SK-N-SH (cell line): Measurements from ENCODE around the gene MT1H. TPM values are rescaled to one million over a fixed set of nuclear protein-coding genes. Genes with fewer than 3 reads are reported as not detected.

Experiments used
- CTCF ChIA-PET: fragments of 300-600, 350-600 bp; formaldehyde crosslinking; extraction: SDS; loops from one replicate; lab custom pipeline; 2021; lab: Yijun Ruan, JAX
- POLR2A ChIA-PET: fragments of 350-600 bp; sonication (Branson Sonifier 250); formaldehyde crosslinking; extraction: SDS; loops from one replicate; lab custom pipeline; 2020; ENCODE audit warnings: antibody characterized with exemption, inconsistent platforms; lab: Yijun Ruan, JAX
- DNase-seq: peaks from one replicate; pipeline ENCODE4 v3.0.0; 2012
- H2AFZ ChIP-seq: fragments of 200-600 bp; sonication (generic); 2 replicates; pipeline ENCODE4 v1.8.1; 2016; ENCODE audit warnings: antibody characterized with exemption, mild to moderate bottlenecking, low read depth
- H3F3A ChIP-seq: fragments of 200-600 bp; sonication (generic); replicated peaks from 2 replicates; pipeline ENCODE3; 2016; ENCODE audit warnings: antibody characterized with exemption, mild to moderate bottlenecking; ENCODE audit not compliant: insufficient read depth
- H3K27ac ChIP-seq, 2 experiments: fragments of 200-500 bp in 1 of 2; fragments of 200-600 bp in 1 of 2; sonication (Bioruptor generic) in 1 of 2; sonication (generic), shearing (Covaris generic) in 1 of 2; 2 replicates each; pipeline versions ENCODE4 v1.5.1 to v1.6.1; 2014 to 2016; ENCODE audit warnings: low read depth in 2 of 2, inconsistent platforms in 1 of 2, low read length in 1 of 2, mild to moderate bottlenecking in 1 of 2, mixed read lengths in 1 of 2
- H3K27me3 ChIP-seq: fragments of 200-600 bp; sonication (generic), shearing (Covaris generic); 2 replicates; pipeline ENCODE4 v1.6.1; 2016; ENCODE audit warnings: mixed run types; ENCODE audit not compliant: insufficient read depth
- H3K36me3 ChIP-seq, 2 experiments: fragments of 200-500 bp in 1 of 2; fragments of 200-600 bp in 1 of 2; sonication (Bioruptor generic) in 1 of 2; sonication (generic) in 1 of 2; replicated peaks in 1 of 2; 2 replicates each; pipeline versions ENCODE3 to v1.5.1; 2014 to 2016; ENCODE audit warnings: low read length in 1 of 2, mild to moderate bottlenecking in 1 of 2; ENCODE audit not compliant: insufficient read depth in 2 of 2, control insufficient read depth in 1 of 2
- H3K4me1 ChIP-seq, 2 experiments: fragments of 200-500 bp in 1 of 2; fragments of 200-600 bp in 1 of 2; sonication (Bioruptor generic) in 1 of 2; sonication (generic), shearing (Covaris generic) in 1 of 2; 2 replicates each; pipeline versions ENCODE4 v1.5.1 to v1.6.1; 2014 to 2016; ENCODE audit warnings: low read depth in 1 of 2, low read length in 1 of 2, mixed run types in 1 of 2; ENCODE audit not compliant: insufficient read depth in 2 of 2, control insufficient read depth in 1 of 2
- H3K4me2 ChIP-seq: fragments of 200-600 bp; sonication (generic), shearing (Covaris generic); 2 replicates; pipeline ENCODE4 v1.6.1; 2017; ENCODE audit warnings: mixed run types
- H3K4me3 ChIP-seq, 2 experiments: fragments of 200-500 bp in 1 of 2; fragments of 200-600 bp in 1 of 2; sonication (Bioruptor generic) in 1 of 2; sonication (generic), shearing (Covaris generic) in 1 of 2; 2 replicates each; pipeline versions ENCODE4 v1.5.1 to v1.8.1; 2014 to 2016; ENCODE audit warnings: low read depth in 2 of 2, inconsistent platforms in 1 of 2, low read length in 1 of 2, mild to moderate bottlenecking in 1 of 2, mixed read lengths in 1 of 2, moderate library complexity in 1 of 2
- H3K79me2 ChIP-seq: fragments of 200-600 bp; sonication (generic); 2 replicates; pipeline ENCODE4 v1.8.1; 2017; ENCODE audit warnings: mild to moderate bottlenecking; ENCODE audit not compliant: insufficient read depth
- H3K9ac ChIP-seq: fragments of 200-600 bp; sonication (generic); 2 replicates; pipeline ENCODE4 v1.6.1; 2017; ENCODE audit warnings: mixed run types
- H3K9me2 ChIP-seq: fragments of 200-600 bp; sonication (generic); 2 replicates; pipeline ENCODE4 v1.6.1; 2017; ENCODE audit warnings: mixed run types
- H3K9me3 ChIP-seq: fragments of 200-600 bp; sonication (generic); 2 replicates; pipeline ENCODE4 v1.6.1; 2017; ENCODE audit warnings: mixed run types, mild to moderate bottlenecking, moderate library complexity
- H4K20me1 ChIP-seq: fragments of 200-600 bp; sonication (generic); 2 replicates; pipeline ENCODE4 v1.6.1; 2017; ENCODE audit warnings: mild to moderate bottlenecking, mixed run types; ENCODE audit not compliant: insufficient read depth
- CHD2 ChIP-seq: fragments of 150-350 bp; IDR thresholded peaks from 2 replicates; pipeline ENCODE4 v1.6.1; 2018; ENCODE audit warnings: low read length; ENCODE audit not compliant: partially characterized antibody
- ELF1 ChIP-seq: IDR thresholded peaks from 2 replicates; pipeline ENCODE4 v1.4.0; 2012
- EP300 ChIP-seq, 2 experiments: IDR thresholded peaks; 2 replicates each; pipeline versions ENCODE4 v1.4.0 to v1.6.1; 2012; ENCODE audit warnings: borderline replicate concordance in 1 of 2, low read depth in 1 of 2, low read length in 1 of 2
- EZH2phosphoT487 ChIP-seq: fragments of 200-600 bp; sonication (generic); IDR thresholded peaks from 2 replicates; pipeline ENCODE4 v1.6.1; 2017; ENCODE audit warnings: low read depth, mixed run types, mild to moderate bottlenecking, antibody characterized with exemption, moderate library complexity, borderline replicate concordance
- FOXJ3 ChIP-seq: sonication (generic); formaldehyde crosslinking; IDR thresholded peaks from 2 replicates; pipeline ENCODE4 v1.5.1; 2020; ENCODE audit warnings: mild to moderate bottlenecking, missing genetic modification reagents
- GATA2 ChIP-seq: sonication (generic); formaldehyde crosslinking; IDR thresholded peaks from 2 replicates; pipeline ENCODE4 v1.5.0; 2020; ENCODE audit warnings: mild to moderate bottlenecking, missing genetic modification reagents
- IRF3 ChIP-seq: fragments of 150-350 bp; IDR thresholded peaks from 2 replicates; pipeline ENCODE4 v1.6.1; 2016; ENCODE audit warnings: mild to moderate bottlenecking, low read depth, low read length
- MEF2A ChIP-seq: IDR thresholded peaks from 2 replicates; pipeline ENCODE4 v1.4.0; 2012; ENCODE audit warnings: low read depth, borderline replicate concordance
- MXI1 ChIP-seq: IDR thresholded peaks from 2 replicates; pipeline ENCODE4 v1.6.1; 2012; ENCODE audit warnings: mild to moderate bottlenecking, low read depth, low read length, improper control_type of control experiment
- POLR2AphosphoS5 ChIP-seq: IDR thresholded peaks from 2 replicates; pipeline ENCODE4 v1.6.1; 2012; ENCODE audit warnings: low read depth, low read length
- RAD21 ChIP-seq: IDR thresholded peaks from 2 replicates; pipeline ENCODE4 v1.6.1; 2012; ENCODE audit warnings: mild to moderate bottlenecking, low read length
- RCOR1 ChIP-seq: fragments of 150-350 bp; IDR thresholded peaks from 2 replicates; pipeline ENCODE4 v1.6.1; 2017; ENCODE audit warnings: antibody characterized with exemption, low read length
- REST ChIP-seq: IDR thresholded peaks from 2 replicates; pipeline ENCODE4 v1.6.1; 2012; ENCODE audit warnings: mild to moderate bottlenecking, low read depth, low read length, moderate library complexity
- TEAD4 ChIP-seq: IDR thresholded peaks from 2 replicates; pipeline ENCODE4 v1.4.0; 2012; ENCODE audit warnings: mild to moderate bottlenecking, borderline replicate concordance; ENCODE audit not compliant: insufficient read depth
- USF1 ChIP-seq: IDR thresholded peaks from 2 replicates; pipeline ENCODE4 v1.4.0; 2012; ENCODE audit warnings: low read depth, borderline replicate concordance
- YY1 ChIP-seq: IDR thresholded peaks from 2 replicates; pipeline ENCODE4 v1.4.0; 2012; ENCODE audit warnings: low read depth, mild to moderate bottlenecking
- WGBS: methylation state at CpG from one replicate; pipeline ENCODE4 v1.1.6; 2017; ENCODE audit warnings: low lambda C conversion rate; 5-methylcytosine and 5-hydroxymethylcytosine counted together
- polyA plus RNA-seq, 3 experiments: library from polyadenylated mRNA; depleted of rRNA; stranded (reverse); fragments of >200 nt; gene quantifications; 2 replicates each; pipeline ENCODE4 v1.2.3, GENCODE V29; 2012
- TF ChIP-seq, protein P1 (sequence below): IDR thresholded peaks from 2 replicates; pipeline ENCODE4 v1.4.0; 2012; ENCODE audit warnings: low read depth, borderline replicate concordance

MT1H gene
- polyA plus RNA-seq, 1 of the 3 experiments (the other 2 are of a cell fraction) = not detected

- H3K9ac ChIP-seq = no peak overlapping the region
- peak; percentile 52 for DNase-seq
- no peaks in the 10 kb centered on the region for H3K79me2 ChIP-seq
- H3K9me2 ChIP-seq = no peaks in the 10 kb centered on the region
- H3F3A ChIP-seq = no peaks in the 10 kb centered on the region
- WGBS = 61% methylated on average over 12 of the region's 13 CpGs
- peaks cover 0 to 15% of the 10 kb centered on the region in 2 experiments; a peak in 2 of 4 replicates for H3K4me1 ChIP-seq
- no peaks in the 10 kb centered on the region for H4K20me1 ChIP-seq
- H3K27me3 ChIP-seq = no peaks in the 10 kb centered on the region
- H3K36me3 ChIP-seq = no peaks in the 10 kb centered on the region
- no peak overlapping the region for H3K4me2 ChIP-seq
- ChIA-PET CTCF (interaction anchor here (0.6 to 3.7 kb wide), 10 partner anchors 19 to 194 kb away, joined by 3 to 15 read pairs (median 4); no protein-coding TSS in a partner anchor), POLR2A (interaction anchor here (0.6 kb wide), 1 partner anchor 214 kb away, joined by 3 read pairs; no protein-coding TSS in a partner anchor)
- 0 out of 4 replicates have a peak overlapping the region, but pooled peaks of 1 of the 2 experiments have one; percentile 19 for H3K27ac ChIP-seq
- H3K4me3 ChIP-seq = no peak overlapping the region
- H2AFZ ChIP-seq = no peak overlapping the region
- TF ChIP-seq POLR2AphosphoS5 (no peak), TEAD4 (no peak), CHD2 (no peak), EP300 (IDR thresholded peaks at IDR 0.05; ENCODE audit: borderline replicate concordance in 1 of 2, low read depth in 1 of 2, low read length in 1 of 2) (no peak), FOXJ3 (no peak), GATA2 (CRISPR knock-in tag) (peak; percentile 64)
- no peaks in the 10 kb centered on the region for H3K9me3 ChIP-seq
Observed at GRCh38 chr16:56708525-56709442, 39.2 kb downstream of the MT1H start.

DNA sequence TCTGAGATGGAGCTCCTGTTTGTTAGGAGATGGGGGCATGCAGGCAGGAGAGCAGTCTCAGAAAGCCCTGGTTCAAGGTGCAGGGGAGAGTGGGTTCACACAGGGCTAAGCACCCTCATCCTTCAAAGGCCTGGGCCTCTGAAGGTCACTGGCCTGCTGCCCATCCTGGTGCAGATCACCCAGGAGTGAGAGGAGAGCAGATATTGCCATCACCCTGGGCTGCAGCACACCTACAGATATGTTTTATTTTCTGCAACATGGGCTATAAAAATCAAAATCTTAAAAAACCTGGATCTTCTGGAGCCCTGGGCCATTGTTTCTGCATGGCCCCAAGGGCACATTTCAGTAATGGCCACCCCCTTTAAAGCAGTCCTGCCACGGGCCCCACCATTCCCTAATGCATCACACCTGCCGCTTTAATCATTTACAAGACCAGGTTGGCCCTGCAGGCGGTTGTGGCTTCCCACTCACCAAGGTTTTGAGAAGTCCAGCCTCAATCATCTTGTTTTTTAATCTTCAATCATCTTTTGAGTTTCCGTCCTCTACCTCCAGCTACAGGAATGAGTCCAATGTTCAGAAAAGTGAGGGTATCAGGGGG is 39.9 kb downstream of the MT1H start:
- peaks cover 0 to 15% of the 10 kb centered on the region in 2 experiments; a peak in 2 of 4 replicates for H3K4me1 ChIP-seq
- no peaks in the 10 kb centered on the region for H3F3A ChIP-seq
- H3K27me3 ChIP-seq = no peaks in the 10 kb centered on the region
- no peaks in the 10 kb centered on the region for H3K79me2 ChIP-seq
- H3K4me3 ChIP-seq = no peak overlapping the region
- H3K36me3 ChIP-seq = no peaks in the 10 kb centered on the region
- ChIA-PET CTCF (interaction anchor here (0.6 to 3.7 kb wide), 9 partner anchors 12 to 195 kb away, joined by 3 to 15 read pairs (median 4); no protein-coding TSS in a partner anchor), POLR2A (no interaction called here)
- no peak overlapping the region for H2AFZ ChIP-seq
- no peak for DNase-seq
- WGBS = 77% methylated on average over 4 of the region's 4 CpGs
- H3K27ac ChIP-seq = 0 out of 4 replicates have a peak overlapping the region, but pooled peaks of 1 of the 2 experiments have one; percentile 19
- H3K4me2 ChIP-seq = no peak overlapping the region
- no peaks in the 10 kb centered on the region for H3K9me2 ChIP-seq
- no peaks in the 10 kb centered on the region for H4K20me1 ChIP-seq
- no peaks in the 10 kb centered on the region for H3K9me3 ChIP-seq
- no peak overlapping the region for H3K9ac ChIP-seq
- no peak for TF ChIP-seq RAD21
- no peak for TF ChIP-seq ELF1
- no peak for TF ChIP-seq EZH2phosphoT487
- no peak for TF ChIP-seq RCOR1
- no peak for TF ChIP-seq MEF2A
- TF ChIP-seq MXI1 = no peak
- TF ChIP-seq, protein P1, sequence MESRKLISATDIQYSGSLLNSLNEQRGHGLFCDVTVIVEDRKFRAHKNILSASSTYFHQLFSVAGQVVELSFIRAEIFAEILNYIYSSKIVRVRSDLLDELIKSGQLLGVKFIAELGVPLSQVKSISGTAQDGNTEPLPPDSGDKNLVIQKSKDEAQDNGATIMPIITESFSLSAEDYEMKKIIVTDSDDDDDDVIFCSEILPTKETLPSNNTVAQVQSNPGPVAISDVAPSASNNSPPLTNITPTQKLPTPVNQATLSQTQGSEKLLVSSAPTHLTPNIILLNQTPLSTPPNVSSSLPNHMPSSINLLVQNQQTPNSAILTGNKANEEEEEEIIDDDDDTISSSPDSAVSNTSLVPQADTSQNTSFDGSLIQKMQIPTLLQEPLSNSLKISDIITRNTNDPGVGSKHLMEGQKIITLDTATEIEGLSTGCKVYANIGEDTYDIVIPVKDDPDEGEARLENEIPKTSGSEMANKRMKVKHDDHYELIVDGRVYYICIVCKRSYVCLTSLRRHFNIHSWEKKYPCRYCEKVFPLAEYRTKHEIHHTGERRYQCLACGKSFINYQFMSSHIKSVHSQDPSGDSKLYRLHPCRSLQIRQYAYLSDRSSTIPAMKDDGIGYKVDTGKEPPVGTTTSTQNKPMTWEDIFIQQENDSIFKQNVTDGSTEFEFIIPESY = no peak
- TF ChIP-seq FOXJ3 = no peak
- no peak for TF ChIP-seq USF1
- TF ChIP-seq YY1 = no peak
- no peak for TF ChIP-seq IRF3
- TF ChIP-seq REST = no peak
